HG02759 (cell line): ENCODE results near the gene CDH20.
"Not testable (repeated sequence)": the region's sequence is repeated elsewhere in the genome, so short reads cannot be mapped to it uniquely, and the experiment has no call there.

Experiments used
- ATAC-seq: cut with Tn5 transposase; IDR thresholded peaks from one replicate; pipeline ENCODE4 v1.9.1; 2021; ENCODE audit warnings: mild to moderate bottlenecking, moderate library complexity; ENCODE audit not compliant: unreplicated experiment

CDH20 gene

DNA sequence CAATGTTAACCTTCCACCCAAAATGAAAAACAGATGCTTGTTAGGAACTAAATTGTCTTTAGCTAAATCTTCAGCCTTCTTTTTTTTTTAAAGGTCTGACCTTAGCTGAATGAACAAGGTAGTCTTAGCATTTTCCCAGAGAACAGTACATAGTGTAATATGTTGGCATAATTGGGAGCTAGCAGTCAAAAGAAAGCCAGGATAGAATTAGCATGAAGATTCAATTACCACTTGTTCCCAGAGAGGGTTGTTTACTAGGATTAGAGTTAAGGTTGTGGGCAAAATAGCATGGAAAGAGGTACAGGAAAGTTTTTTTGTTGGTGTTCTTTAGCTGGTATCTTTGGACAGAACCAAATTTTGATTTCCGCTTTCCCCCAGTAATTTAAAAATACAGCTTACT, 6.9 kb downstream of the CDH20 start:
- no peak for ATAC-seq

DNA sequence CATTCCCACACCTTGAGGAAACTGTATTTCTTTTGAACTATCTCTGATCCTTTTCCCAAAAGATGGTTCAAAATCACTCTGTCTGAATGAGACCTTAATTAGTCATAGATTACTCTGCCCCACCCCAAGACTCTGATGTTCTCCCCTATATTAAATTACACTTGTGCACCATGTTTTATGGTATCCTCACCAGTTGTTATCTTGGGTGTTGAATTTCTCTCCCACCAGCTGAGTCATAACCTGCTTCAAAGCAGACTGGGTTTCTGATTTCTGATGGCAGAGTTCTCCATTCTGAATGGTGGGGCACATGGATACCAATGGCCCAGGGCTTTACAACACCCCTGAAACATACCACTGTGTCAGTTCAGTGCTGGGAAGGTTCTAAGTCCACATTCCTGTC, 15.0 kb downstream of the CDH20 start:
- no peak for ATAC-seq

DNA sequence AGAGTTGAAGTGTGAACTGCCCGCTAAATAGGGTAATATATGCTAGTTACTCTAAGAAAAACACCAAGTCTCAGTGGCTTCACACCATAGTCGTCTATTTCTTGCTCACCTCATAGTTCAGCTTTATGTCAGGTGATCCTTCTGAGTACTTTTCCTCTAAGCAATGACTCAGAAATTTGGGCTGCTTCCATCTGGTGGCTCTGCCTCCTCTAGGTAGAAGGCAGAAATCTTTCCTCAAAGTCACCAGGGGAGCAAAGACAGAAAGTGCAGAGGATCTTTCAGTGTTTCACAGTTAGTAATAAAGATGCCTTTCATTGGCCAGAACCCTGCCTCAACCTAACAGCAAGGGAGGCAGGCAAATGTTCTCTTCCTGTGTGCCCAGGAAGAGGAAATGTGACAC, 17.3 kb downstream of the CDH20 start:
- no peak for ATAC-seq

DNA sequence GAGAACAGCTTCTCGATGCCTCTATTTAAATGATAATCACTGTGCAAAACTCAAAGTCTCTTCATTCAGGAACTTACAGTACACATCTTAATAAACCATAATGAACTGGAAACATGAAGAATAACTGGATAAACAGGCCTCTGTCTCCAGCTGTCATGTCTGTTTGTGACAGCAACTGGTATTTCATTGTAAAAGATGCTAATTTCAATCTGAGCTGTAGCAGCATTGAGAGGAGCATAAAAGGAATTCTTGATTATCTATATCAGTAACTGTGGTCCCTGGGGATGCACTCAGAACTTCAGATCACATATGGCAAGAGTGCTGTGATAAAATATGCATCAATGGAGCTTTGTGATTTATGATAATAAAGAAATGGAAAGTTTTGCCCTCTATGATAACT, 18.8 kb downstream of the CDH20 start:
- no peak for ATAC-seq

DNA sequence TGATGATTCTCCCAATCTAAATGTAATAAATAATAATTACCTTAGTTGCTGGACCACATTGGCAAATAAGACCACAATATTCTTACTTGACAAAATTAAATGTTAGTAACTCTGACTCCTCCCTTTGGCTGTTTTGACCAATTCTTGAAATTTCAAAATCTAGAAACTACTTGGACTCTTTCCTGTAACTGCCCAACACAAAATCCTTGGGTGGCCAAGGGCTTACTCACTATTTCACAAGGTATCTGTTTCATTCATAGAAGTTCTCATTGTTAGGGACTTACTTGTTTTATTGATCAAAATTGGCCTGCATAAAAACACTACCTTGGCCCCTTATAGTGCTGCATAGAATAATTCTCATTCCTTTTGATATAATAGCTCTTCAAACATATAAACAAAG, 19.4 kb downstream of the CDH20 start:
- no peak for ATAC-seq

DNA sequence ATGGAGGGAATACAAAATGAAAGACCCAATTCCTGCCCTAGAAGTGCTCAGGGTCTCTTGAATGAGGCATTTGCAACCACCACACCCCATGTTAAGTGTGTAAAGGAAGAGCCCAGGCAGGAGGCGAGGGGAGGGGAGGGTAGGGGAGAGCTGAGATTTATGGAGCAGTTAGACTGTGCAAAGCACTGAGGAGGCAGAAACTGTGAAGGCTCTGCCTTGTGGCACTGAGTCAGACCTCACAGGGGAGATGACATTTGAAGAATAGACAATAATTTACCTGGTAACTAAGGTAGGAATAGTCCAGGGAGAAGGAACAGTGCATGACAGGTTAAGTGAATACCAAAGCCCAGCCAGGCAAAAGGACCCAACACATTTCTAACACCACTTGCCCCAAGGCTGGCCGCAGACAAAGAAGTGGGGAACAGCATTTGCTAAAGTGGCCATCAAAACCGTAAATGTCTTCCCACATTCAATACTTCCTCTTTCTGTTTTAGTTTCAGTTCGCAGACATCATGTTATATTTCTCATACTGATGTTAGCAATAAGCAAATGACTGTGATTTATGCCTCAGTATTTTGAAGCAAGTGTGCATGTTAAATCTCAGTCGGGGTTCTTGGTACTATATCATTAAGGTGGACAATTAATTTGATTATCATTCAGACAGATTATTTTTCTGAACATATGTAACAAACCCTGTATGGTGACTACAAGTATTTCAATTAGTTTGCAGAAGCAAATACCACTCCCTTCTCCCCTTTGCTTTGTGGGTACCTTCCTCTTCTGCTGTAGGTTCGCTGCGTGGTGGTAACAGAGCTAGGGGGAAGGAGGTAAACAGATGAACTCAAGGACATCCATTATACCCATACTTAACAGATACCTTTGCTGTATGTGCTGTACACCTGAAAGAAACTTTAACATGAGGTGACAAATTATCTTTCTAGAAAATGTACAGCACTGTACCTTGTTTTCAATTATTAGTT, 27.5 kb downstream of the CDH20 start:
- peak; percentile 95 for ATAC-seq

DNA sequence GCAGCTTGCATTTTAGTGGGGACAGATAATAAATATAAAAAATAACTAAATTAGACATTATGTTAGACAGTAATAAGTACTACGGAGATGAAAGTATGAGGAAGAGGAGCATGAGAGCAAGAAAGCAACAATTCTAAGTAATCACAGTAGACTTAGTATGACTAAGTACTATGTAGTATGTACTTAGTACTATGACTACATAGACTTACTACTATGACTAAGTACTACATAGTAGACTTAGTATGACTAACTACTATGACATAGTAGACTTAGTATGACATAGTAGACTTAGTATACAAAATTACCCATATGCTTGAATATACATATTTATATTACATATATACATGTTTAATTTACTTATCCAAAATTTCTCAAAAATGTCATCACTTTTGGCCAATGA, 29.3 kb downstream of the CDH20 start:
- ATAC-seq = no peak

DNA sequence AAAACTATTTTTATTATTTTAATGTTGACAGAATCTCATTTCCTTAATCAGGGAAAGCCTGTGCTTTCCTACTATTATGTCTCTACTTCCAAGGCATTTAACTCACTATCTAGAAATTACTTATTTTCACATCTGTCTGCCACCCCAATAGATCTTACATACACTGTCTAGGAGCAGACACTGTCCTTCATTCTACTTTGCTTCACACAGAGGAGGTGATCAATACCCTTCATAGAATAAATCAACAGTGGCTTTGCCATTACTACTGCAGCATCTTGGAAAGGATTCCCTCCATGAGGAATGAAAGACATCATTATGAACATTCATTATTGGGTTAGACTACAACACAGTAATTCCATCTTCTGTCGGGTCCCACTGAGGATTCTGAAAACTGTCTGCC, 31.7 kb downstream of the CDH20 start:
- ATAC-seq = no peak

DNA sequence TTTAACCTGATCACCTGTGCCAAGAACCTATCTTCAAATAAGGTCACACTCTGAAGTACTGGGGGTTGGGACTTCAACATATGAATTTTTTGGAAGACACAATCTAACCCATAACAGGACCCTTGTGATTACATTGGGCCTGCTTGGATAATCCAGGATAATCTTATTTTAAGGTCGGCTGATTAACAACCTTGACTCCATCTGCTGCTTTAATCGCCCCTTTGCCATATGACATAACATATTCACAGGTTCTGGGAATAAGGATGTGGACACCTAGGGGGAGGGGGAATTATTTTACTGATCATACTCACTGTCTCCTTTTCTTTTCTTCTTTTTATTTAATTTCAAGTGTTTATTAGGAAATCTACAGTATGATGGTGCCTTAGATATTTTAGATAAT, 34.8 kb downstream of the CDH20 start:
- no peak for ATAC-seq

DNA sequence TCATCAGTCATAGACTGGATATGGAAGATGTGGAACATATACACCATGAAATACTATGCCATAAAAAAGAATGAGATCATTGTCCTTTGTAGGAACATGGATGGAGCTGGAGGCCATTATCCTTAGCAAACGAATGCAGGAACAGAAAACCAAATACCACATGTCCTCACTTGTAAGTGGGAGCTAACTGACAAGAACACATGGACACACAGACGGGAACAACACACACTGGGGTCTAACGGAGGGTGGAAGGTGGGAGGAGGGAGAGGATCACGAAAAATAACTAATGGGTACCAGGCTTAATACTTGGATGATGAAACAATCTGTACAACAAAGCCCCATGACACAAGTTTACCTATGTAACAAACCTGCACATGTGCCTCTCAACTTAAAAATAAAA, 36.4 kb downstream of the CDH20 start:
- not testable (repeated sequence) for ATAC-seq

DNA sequence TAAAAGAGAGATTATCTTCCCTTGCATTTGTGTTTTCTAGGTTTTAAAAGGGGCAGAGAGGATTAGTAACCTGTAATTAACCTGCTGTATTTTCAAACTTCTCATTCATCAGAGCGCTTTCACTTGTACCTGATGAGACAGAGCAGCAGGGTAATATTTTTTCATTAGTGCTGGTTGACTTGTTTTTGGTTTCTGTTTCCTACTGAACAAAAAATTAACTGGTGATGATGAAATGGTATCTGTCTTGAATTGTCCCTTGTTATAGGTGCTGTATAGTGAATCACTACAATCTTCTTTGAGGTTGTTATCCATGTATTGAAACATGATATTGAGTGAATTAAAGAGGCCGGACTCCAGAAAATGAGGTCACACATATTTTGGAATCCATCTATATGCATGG, 37.9 kb downstream of the CDH20 start:
- no peak for ATAC-seq

DNA sequence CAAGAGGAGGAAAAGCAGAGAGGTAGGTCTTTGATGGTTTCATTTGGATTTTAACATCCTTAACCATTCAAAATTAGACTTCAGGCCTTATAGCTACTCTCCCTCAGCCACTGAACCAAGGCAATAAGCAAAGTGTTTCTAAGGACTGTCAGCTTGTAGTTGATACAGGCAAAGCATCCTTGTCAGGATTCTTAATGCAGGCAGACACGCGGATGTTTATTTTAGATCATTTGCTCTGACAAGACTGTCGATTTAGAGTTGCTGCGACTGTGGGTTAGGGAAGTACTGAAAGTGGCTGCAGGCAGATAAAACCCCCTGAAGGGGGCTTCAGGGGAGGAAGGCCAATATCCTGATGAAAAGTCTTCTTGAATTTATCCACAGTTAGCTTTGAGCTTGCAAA, 46.6 kb downstream of the CDH20 start:
- ATAC-seq = no peak

DNA sequence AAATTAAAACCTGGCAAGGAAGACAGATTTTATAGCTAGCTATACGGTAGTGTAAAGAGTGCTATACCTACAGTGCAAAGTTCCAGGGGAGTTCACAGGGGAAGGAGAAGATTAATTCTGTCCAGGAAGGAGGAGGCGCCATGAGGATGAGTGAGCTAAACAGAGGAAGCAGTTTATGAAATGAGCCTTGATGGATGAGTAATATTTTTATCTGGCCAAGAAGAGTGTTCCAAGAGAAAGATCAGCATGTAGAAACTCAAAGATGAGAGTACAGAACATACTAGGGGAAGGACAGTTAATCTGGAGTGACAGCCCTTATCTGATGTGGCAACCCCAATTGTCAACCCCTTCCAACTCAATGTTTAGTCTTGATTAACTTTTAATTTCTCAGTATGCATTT, 54.8 kb downstream of the CDH20 start:
- no peak for ATAC-seq

DNA sequence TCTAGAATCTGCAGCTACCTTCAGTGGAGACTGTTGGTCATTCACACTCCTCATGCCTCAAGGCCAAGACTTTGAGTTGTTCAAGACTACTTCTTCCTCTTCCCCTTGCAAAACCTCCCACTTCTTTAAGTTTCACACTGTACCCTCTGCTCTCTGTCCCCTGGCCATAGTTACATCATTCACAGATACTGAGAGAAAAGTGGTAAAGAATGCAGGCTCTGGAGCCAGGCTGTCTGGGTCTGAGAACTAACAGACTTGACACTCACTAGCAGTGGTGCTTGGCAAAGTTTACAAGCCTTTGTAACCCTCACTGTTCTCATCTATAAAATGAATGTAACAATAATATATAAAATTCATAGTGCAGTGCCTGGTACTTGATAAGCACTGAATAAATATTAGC, 61.8 kb downstream of the CDH20 start:
- no peak for ATAC-seq

DNA sequence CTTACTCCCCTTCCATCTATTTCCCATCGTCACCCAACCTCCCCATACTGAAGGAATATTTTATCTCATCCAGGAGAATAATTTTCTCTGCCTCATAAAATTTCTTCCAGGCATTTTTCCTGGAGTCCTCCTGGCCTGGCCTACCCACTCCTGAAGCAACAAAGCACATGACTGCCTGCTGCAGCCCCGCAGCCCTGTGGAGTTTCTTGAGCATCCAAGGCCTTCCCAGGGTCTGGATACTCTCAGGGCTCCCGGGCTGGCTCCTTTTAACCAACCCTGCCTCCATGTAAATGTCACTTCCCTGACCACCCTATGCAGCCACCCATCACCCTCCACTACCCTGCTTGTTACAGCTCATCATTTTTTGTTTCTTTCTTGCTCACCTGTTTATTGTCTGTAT, 64.0 kb downstream of the CDH20 start:
- ATAC-seq = no peak

DNA sequence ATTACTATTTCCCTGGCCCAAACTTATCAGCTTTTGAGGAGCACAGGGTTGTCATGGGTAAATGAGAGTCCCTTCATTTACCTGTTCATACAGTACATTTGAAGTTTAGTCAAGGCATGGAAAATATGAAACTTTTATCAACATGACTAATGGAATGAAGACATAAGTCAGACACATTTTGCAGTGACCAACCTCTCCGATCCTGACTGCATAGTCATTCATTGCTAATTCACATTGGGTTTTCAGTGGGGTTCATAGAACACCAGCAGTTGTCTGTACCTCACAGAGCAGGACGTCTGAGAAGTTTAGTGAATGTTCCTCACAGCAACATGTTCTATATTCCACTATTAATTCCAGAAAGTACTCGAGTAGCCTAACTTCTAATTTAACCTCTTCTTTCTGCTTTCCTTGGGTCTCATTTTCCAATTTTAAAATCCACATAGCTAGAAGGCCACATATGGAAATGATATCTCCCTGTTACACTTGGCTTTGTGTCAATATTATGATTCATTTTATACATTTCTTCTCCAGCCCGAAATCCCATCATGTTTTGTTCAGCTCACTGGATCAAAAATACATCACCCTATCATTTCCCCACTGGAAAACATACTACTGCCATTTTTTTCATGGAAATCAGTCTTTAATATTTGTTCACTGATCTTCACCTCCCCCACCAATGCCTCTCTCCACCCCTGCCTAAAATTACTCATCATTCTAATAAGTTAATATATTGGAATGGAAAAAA, 65.9 kb downstream of the CDH20 start:
- no peak for ATAC-seq

DNA sequence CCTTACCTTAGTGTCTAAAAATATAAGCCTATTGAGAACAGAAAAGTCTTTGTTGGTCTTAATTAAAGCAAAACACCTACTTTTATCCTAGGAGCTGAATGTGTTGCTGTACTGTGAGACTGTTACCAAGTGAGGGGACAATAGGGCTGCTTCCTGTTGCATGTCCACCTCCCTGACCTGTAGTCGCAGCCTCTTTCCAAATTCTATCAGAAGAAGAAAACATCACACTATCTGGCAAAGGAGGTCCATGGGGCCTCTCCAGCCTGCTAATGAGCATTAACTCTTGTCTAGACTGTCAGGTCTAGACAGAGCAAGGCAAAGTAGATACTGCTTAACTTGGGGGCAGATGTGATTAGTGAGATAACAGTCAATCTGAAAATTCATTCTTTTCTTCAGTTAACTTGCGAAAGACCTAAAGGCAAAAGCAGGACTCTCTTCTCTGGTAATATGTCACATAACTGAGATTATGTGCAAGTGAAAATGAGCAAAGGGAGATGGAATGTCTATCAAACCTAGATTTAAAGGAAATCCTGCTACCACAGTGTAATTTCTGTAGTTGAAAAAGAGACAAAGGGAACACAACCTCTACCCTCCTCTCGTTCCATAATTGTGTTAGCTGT, 66.9 kb downstream of the CDH20 start:
- ATAC-seq = no peak

DNA sequence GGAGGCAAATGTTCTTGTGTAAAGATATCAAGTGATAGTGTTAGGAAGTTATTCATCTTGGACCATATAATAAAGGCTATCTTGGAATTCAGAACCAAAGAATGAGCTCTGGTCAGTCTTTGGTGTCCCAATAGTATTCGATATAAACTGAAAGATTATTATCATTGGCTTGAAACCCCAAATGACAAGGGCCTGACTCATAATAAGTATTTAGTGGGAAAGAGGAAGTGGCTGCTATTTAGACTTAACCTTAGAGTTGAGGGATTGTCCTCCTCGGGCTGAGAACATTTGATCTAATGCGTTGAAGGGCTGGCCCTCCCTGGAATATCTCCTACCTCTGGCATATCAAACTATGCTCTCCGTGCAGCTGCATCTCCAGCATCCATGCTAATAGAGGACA, 67.5 kb downstream of the CDH20 start:
- ATAC-seq = no peak

DNA sequence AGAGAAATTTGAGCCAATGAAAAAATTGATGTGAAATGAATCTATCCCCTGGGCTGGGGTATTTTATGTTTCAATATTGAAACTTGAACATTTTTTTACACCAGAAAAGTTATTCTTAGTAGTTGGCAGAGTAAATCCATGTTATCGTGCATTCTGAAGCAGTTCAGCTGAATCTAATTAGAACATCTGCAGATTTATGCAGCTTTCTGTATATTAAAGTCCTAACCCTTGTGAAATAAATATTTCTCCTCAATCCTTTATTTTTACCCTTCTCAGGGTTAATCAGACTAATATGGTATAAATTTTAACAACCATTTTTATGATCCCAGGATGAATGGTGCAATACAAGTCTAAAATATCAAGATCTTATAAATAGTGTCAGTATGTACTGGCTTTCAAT, 69.5 kb downstream of the CDH20 start:
- no peak for ATAC-seq

DNA sequence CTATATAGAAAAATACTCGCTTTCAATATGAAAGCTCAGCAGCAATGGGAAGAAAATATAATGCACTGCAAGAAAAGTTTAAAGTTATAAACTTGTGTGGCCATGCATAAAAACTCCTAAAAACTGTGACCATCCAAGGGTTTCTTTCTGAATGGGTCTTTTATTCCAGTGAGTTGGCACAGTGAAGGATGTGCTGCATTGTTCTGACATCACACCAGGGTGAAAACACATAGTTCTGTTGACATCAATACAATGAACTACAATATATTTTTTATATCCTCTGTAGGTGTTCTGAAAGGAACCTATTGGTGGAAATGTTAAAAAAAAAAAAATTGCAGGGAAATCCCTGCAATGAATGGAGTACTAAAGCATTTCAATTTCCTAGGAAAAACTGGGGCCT, 80.2 kb downstream of the CDH20 start:
- no peak for ATAC-seq

DNA sequence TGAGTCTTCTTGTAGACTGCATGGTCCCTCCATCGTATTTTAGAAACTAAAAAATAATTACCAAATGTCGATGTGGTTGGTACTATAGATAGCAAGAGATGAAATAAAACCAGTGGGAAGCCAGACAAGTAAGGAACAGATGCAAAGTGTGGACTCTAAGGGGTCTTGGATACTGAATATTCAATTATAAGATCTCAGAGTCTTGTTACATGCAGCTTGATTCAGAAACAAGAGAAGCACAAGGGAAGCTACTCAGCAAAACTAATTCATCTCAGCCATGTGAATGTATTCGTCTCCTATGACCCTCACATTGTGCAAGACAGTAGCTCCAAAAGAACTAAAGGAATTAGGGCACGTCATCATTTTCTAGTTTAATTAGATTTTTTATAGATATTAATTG, 80.9 kb downstream of the CDH20 start:
- no peak for ATAC-seq

DNA sequence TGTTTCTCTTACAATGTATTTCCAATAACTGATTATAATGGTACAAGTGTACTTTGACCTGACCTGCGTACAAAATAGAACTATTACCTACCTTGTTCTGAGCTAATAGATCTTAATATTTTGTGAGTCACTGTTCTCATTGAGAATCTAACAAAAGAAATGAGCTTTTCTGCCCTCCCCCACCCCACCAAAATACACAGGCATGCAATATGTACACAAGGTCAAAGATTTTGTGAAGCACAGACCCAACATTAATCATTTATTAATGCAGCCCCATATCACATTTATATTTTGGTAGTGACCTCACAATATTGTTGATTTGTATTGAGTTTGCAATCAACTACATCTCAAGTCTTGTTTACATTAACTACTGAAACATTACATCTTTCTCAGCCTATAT, 86.5 kb downstream of the CDH20 start:
- ATAC-seq = no peak
